ENCODE results near the gene ENOX1. TPM values are rescaled to one million over a fixed set of nuclear protein-coding genes. Genes with fewer than 3 reads are reported as not detected.

ENOX1 gene
- polyA plus RNA-seq, 1 donor (not counting 4 experiments of a cell fraction or from before 2014, with no cell fraction given), result 1.1 TPM

- Histone ChIP-seq H3K9ac (ENCODE audit: control insufficient read depth, extremely low read depth, insufficient read depth, low read length) (no peak overlapping the region), H3K9me3 (ENCODE audit: control insufficient read depth, low read depth, low read length) (no peaks in the 10 kb centered on the region), H3K27ac (ENCODE audit: control insufficient read depth, insufficient read depth, low read length) (no peak overlapping the region), H3K36me3 (ENCODE audit: control insufficient read depth in 2 of 2, extremely low read depth in 1 of 2, insufficient read depth in 2 of 2, low read length in 2 of 2) (no peaks in the 10 kb centered on the region), H3K9me1 (ENCODE audit: control insufficient read depth, extremely low read depth, insufficient read depth, low read length) (peaks cover 4% of the 10 kb centered on the region), H3K4me1 (ENCODE audit: control insufficient read depth, extremely low read depth, insufficient read depth, low read length) (peaks cover 10% of the 10 kb centered on the region), H2AFZ (ENCODE audit: control insufficient read depth, low read length) (no peak overlapping the region), H3K4me3 (ENCODE audit: control insufficient read depth in 2 of 3, extremely low read depth in 1 of 3, insufficient read depth in 2 of 3, low read depth in 1 of 3, low read length in 3 of 3) (no peak overlapping the region), H3K4me2 (ENCODE audit: control insufficient read depth, extremely low read depth, insufficient read depth, low read depth, low read length) (no peak overlapping the region), H3K27me3 (ENCODE audit: control insufficient read depth, extremely low read depth, insufficient read depth, low read length) (no peaks in the 10 kb centered on the region), H3K79me2 (ENCODE audit: control insufficient read depth, insufficient read depth, low read length) (no peaks in the 10 kb centered on the region), H4K20me1 (ENCODE audit: control insufficient read depth, extremely low read depth, insufficient read depth, low read length) (no peaks in the 10 kb centered on the region)
- dilution Hi-C loops (cut with MboI; ENCODE audit: extremely low pct_ligation_motif_present, low sequenced_read_pairs), result no loop called here
- FAIRE-seq (no peak), DNase-seq (ENCODE audit: low read depth, low spot score) (no peak)
- no peak for TF ChIP-seq CTCF (optimal IDR thresholded peaks at IDR 0.05 in 1 of 3, IDR thresholded peaks at IDR 0.05 in 1 of 3, conservative IDR thresholded peaks at IDR 0.05 in 1 of 3; ENCODE audit: extremely low read depth in 1 of 3, insufficient read depth in 2 of 3, low read length in 3 of 3)
- no peak for TF ChIP-seq EZH2 (IDR thresholded peaks at IDR 0.05; ENCODE audit: low read length)
Observed at GRCh38 chr13:43391036-43391435, 395.7 kb downstream of the ENOX1 start.

- H3K4me2 ChIP-seq (ENCODE audit: control insufficient read depth, extremely low read depth, insufficient read depth, low read depth, low read length), result no peak overlapping the region
- DNase-seq (ENCODE audit: low read depth, low spot score) (no peak), FAIRE-seq (no peak)
- no peaks in the 10 kb centered on the region for H3K36me3 ChIP-seq (ENCODE audit: control insufficient read depth in 2 of 2, extremely low read depth in 1 of 2, insufficient read depth in 2 of 2, low read length in 2 of 2)
- dilution Hi-C loops (cut with MboI; ENCODE audit: extremely low pct_ligation_motif_present, low sequenced_read_pairs), result no loop called here
- H4K20me1 ChIP-seq (ENCODE audit: control insufficient read depth, extremely low read depth, insufficient read depth, low read length), result no peaks in the 10 kb centered on the region
- H3K27ac ChIP-seq (ENCODE audit: control insufficient read depth, insufficient read depth, low read length), result no peak overlapping the region
- TF ChIP-seq EZH2 (IDR thresholded peaks at IDR 0.05; ENCODE audit: low read length) (no peak), CTCF (optimal IDR thresholded peaks at IDR 0.05 in 1 of 3, IDR thresholded peaks at IDR 0.05 in 1 of 3, conservative IDR thresholded peaks at IDR 0.05 in 1 of 3; ENCODE audit: extremely low read depth in 1 of 3, insufficient read depth in 2 of 3, low read length in 3 of 3) (no peak)
- H3K9ac ChIP-seq (ENCODE audit: control insufficient read depth, extremely low read depth, insufficient read depth, low read length), result no peak overlapping the region
- H3K9me1 ChIP-seq (ENCODE audit: control insufficient read depth, extremely low read depth, insufficient read depth, low read length), result peaks cover 4% of the 10 kb centered on the region
- H3K4me3 ChIP-seq (ENCODE audit: control insufficient read depth in 2 of 3, extremely low read depth in 1 of 3, insufficient read depth in 2 of 3, low read depth in 1 of 3, low read length in 3 of 3), result no peak overlapping the region
- no peaks in the 10 kb centered on the region for H3K79me2 ChIP-seq (ENCODE audit: control insufficient read depth, insufficient read depth, low read length)
- H3K9me3 ChIP-seq (ENCODE audit: control insufficient read depth, low read depth, low read length), result no peaks in the 10 kb centered on the region
- no peak overlapping the region for H2AFZ ChIP-seq (ENCODE audit: control insufficient read depth, low read length)
- peaks cover 10% of the 10 kb centered on the region for H3K4me1 ChIP-seq (ENCODE audit: control insufficient read depth, extremely low read depth, insufficient read depth, low read length)
- H3K27me3 ChIP-seq (ENCODE audit: control insufficient read depth, extremely low read depth, insufficient read depth, low read length), result no peaks in the 10 kb centered on the region
Observed at GRCh38 chr13:43390619-43391018, 396.2 kb downstream of the ENOX1 start.

Data from keratinocyte (primary cell).